ENCODE data around the gene SPATA25.

GRCh38 chr20:45910670-45911485, 23.5 kb upstream of the SPATA25 start:
- no peak for TF ChIP-seq CTCF (conservative IDR thresholded peaks at IDR 0.05 in 1 of 2, IDR thresholded peaks at IDR 0.05 in 1 of 2; ENCODE audit: low read depth in 1 of 2, low read length in 2 of 2)
- no peak for TF ChIP-seq EZH2 (IDR thresholded peaks at IDR 0.05; ENCODE audit: low read length, missing control alignments)
